ENCODE measurements around the gene DNM3.
"Not testable (repeated sequence)": the region's sequence is repeated elsewhere in the genome, so short reads cannot be mapped to it uniquely, and the experiment has no call there.

DNA sequence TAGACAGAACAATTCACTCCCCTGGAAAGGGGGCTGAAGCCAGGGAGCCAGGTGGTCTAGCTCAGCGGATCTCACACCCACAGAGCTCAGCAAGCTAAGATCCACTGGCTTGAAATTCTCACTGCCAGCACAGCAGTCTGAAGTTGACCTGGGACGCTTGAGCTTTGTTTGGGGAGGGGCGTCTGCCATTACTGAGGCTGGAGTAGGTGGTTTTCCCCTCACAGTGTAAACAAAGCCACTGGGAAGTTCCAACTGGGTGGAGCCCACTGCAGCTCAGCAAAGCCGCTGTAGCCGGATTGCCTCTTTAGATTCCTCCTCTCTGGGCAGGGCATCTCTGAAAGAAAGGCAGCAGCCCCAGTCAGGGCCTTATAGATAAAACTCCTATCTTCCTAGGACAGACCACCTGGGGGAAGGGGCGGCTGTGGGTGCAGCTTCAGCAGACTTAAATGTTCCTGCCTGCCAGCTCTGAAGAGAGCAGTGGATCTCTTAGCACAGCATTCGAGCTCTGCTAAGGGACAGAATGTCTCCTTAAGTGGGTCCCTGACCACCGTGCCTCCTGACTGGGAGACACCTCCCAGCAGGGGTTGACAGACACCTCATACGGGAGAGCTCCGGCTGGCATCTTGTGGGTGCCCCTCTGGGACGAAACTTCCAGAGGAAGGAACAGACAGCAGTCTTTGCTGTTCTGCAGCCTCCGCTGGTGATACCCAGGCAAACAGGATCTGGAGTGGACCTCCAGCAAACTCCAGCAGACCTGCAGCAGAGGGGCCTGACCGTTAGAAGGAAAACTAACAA lies 183.8 kb downstream of the DNM3 start:
- not testable (repeated sequence) for TF ChIP-seq ZNF436 (CRISPR knock-in tag; IDR thresholded peaks at IDR 0.05); CBX3 (IDR thresholded peaks at IDR 0.05; ENCODE audit: borderline replicate concordance in 1 of 2, low read length in 2 of 2); SMARCB1 (IDR thresholded peaks at IDR 0.05; ENCODE audit: insufficient read length, low read depth); ZNF232 (CRISPR knock-in tag; IDR thresholded peaks at IDR 0.05); KAT8 (IDR thresholded peaks at IDR 0.05; ENCODE audit: low read depth); U2AF1 (optimal IDR thresholded peaks at IDR 0.05; ENCODE audit: low read depth, low read length); SRSF9 (IDR thresholded peaks at IDR 0.05; ENCODE audit: borderline replicate concordance, low read depth, low read length); POLR2AphosphoS5 (IDR thresholded peaks at IDR 0.05; ENCODE audit: control insufficient read depth, insufficient read depth, low read depth, low read length)
- TF ChIP-seq, protein P1, sequence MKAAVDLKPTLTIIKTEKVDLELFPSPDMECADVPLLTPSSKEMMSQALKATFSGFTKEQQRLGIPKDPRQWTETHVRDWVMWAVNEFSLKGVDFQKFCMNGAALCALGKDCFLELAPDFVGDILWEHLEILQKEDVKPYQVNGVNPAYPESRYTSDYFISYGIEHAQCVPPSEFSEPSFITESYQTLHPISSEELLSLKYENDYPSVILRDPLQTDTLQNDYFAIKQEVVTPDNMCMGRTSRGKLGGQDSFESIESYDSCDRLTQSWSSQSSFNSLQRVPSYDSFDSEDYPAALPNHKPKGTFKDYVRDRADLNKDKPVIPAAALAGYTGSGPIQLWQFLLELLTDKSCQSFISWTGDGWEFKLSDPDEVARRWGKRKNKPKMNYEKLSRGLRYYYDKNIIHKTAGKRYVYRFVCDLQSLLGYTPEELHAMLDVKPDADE (conservative IDR thresholded peaks at IDR 0.05; ENCODE audit: control insufficient read depth, low read depth, low read length), result not testable (repeated sequence)
- TF ChIP-seq, protein P2, sequence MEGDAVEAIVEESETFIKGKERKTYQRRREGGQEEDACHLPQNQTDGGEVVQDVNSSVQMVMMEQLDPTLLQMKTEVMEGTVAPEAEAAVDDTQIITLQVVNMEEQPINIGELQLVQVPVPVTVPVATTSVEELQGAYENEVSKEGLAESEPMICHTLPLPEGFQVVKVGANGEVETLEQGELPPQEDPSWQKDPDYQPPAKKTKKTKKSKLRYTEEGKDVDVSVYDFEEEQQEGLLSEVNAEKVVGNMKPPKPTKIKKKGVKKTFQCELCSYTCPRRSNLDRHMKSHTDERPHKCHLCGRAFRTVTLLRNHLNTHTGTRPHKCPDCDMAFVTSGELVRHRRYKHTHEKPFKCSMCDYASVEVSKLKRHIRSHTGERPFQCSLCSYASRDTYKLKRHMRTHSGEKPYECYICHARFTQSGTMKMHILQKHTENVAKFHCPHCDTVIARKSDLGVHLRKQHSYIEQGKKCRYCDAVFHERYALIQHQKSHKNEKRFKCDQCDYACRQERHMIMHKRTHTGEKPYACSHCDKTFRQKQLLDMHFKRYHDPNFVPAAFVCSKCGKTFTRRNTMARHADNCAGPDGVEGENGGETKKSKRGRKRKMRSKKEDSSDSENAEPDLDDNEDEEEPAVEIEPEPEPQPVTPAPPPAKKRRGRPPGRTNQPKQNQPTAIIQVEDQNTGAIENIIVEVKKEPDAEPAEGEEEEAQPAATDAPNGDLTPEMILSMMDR (IDR thresholded peaks at IDR 0.05 in 2 of 3, conservative IDR thresholded peaks at IDR 0.05 in 1 of 3; ENCODE audit: insufficient read depth in 2 of 3, low read depth in 1 of 3, low read length in 3 of 3), result not testable (repeated sequence)
- TF ChIP-seq, protein P3, sequence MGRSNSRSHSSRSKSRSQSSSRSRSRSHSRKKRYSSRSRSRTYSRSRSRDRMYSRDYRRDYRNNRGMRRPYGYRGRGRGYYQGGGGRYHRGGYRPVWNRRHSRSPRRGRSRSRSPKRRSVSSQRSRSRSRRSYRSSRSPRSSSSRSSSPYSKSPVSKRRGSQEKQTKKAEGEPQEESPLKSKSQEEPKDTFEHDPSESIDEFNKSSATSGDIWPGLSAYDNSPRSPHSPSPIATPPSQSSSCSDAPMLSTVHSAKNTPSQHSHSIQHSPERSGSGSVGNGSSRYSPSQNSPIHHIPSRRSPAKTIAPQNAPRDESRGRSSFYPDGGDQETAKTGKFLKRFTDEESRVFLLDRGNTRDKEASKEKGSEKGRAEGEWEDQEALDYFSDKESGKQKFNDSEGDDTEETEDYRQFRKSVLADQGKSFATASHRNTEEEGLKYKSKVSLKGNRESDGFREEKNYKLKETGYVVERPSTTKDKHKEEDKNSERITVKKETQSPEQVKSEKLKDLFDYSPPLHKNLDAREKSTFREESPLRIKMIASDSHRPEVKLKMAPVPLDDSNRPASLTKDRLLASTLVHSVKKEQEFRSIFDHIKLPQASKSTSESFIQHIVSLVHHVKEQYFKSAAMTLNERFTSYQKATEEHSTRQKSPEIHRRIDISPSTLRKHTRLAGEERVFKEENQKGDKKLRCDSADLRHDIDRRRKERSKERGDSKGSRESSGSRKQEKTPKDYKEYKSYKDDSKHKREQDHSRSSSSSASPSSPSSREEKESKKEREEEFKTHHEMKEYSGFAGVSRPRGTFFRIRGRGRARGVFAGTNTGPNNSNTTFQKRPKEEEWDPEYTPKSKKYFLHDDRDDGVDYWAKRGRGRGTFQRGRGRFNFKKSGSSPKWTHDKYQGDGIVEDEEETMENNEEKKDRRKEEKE (IDR thresholded peaks at IDR 0.05; ENCODE audit: borderline replicate concordance in 1 of 2, control insufficient read depth in 1 of 2, low read depth in 2 of 2, low read length in 1 of 2), result not testable (repeated sequence)
- TF ChIP-seq, protein P4, sequence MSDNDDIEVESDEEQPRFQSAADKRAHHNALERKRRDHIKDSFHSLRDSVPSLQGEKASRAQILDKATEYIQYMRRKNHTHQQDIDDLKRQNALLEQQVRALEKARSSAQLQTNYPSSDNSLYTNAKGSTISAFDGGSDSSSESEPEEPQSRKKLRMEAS (CRISPR knock-in tag; IDR thresholded peaks at IDR 0.05), result not testable (repeated sequence)
- TF ChIP-seq, protein P5, sequence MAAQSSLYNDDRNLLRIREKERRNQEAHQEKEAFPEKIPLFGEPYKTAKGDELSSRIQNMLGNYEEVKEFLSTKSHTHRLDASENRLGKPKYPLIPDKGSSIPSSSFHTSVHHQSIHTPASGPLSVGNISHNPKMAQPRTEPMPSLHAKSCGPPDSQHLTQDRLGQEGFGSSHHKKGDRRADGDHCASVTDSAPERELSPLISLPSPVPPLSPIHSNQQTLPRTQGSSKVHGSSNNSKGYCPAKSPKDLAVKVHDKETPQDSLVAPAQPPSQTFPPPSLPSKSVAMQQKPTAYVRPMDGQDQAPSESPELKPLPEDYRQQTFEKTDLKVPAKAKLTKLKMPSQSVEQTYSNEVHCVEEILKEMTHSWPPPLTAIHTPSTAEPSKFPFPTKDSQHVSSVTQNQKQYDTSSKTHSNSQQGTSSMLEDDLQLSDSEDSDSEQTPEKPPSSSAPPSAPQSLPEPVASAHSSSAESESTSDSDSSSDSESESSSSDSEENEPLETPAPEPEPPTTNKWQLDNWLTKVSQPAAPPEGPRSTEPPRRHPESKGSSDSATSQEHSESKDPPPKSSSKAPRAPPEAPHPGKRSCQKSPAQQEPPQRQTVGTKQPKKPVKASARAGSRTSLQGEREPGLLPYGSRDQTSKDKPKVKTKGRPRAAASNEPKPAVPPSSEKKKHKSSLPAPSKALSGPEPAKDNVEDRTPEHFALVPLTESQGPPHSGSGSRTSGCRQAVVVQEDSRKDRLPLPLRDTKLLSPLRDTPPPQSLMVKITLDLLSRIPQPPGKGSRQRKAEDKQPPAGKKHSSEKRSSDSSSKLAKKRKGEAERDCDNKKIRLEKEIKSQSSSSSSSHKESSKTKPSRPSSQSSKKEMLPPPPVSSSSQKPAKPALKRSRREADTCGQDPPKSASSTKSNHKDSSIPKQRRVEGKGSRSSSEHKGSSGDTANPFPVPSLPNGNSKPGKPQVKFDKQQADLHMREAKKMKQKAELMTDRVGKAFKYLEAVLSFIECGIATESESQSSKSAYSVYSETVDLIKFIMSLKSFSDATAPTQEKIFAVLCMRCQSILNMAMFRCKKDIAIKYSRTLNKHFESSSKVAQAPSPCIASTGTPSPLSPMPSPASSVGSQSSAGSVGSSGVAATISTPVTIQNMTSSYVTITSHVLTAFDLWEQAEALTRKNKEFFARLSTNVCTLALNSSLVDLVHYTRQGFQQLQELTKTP (IDR thresholded peaks at IDR 0.05; ENCODE audit: low read depth in 1 of 2, partially characterized antibody in 2 of 2), result not testable (repeated sequence)
- TF ChIP-seq, protein P6, sequence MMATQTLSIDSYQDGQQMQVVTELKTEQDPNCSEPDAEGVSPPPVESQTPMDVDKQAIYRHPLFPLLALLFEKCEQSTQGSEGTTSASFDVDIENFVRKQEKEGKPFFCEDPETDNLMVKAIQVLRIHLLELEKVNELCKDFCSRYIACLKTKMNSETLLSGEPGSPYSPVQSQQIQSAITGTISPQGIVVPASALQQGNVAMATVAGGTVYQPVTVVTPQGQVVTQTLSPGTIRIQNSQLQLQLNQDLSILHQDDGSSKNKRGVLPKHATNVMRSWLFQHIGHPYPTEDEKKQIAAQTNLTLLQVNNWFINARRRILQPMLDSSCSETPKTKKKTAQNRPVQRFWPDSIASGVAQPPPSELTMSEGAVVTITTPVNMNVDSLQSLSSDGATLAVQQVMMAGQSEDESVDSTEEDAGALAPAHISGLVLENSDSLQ (IDR thresholded peaks at IDR 0.05), result not testable (repeated sequence)
